KMS-11 (cell line): ENCODE results near the gene HMBS.

Source experiments
- H2AFZ ChIP-seq: fragments of 200-600 bp; sonication (generic); 2 replicates; pipeline ENCODE4 v1.6.1; 2016; ENCODE audit warnings: antibody characterized with exemption, mixed run types, low read depth
- H3K27ac ChIP-seq: fragments of 200-600 bp; sonication (generic); 2 replicates; pipeline ENCODE4 v1.6.1; 2016; ENCODE audit warnings: mild to moderate bottlenecking, mixed run types
- H3K27me3 ChIP-seq: fragments of 200-600 bp; sonication (generic); 2 replicates; pipeline ENCODE4 v1.6.1; 2017; ENCODE audit warnings: mild to moderate bottlenecking, low read depth, mixed run types, moderate library complexity; ENCODE audit not compliant: insufficient read depth
- H3K36me3 ChIP-seq: fragments of 200-600 bp; sonication (generic); 2 replicates; pipeline ENCODE4 v1.6.1; 2017; ENCODE audit warnings: mild to moderate bottlenecking, mixed run types; ENCODE audit not compliant: insufficient read depth
- H3K4me1 ChIP-seq: fragments of 200-600 bp; sonication (generic); 2 replicates; pipeline ENCODE4 v1.6.1; 2016; ENCODE audit warnings: mild to moderate bottlenecking, low read depth, mixed run types; ENCODE audit not compliant: poor library complexity, severe bottlenecking
- H3K4me2 ChIP-seq: fragments of 200-600 bp; sonication (generic); 2 replicates; pipeline ENCODE4 v1.7.0; 2016; ENCODE audit warnings: mild to moderate bottlenecking, mixed run types
- H3K4me3 ChIP-seq: fragments of 200-600 bp; sonication (generic); IDR thresholded peaks from 2 replicates; pipeline ENCODE4 v1.6.1; 2017; ENCODE audit warnings: low read depth, low read length, mixed read lengths; ENCODE audit not compliant: insufficient read depth
- H3K79me2 ChIP-seq: fragments of 200-600 bp; sonication (generic); 2 replicates; pipeline ENCODE4 v1.6.1; 2016; ENCODE audit warnings: low read depth, mixed run types; ENCODE audit not compliant: insufficient read depth
- H3K9ac ChIP-seq: fragments of 200-600 bp; sonication (generic); 2 replicates; pipeline ENCODE4 v1.6.1; 2016; ENCODE audit warnings: mild to moderate bottlenecking, mixed run types
- H4K20me1 ChIP-seq: fragments of 200-600 bp; sonication (generic); 2 replicates; pipeline ENCODE4 v1.6.1; 2016; ENCODE audit warnings: mild to moderate bottlenecking, mixed run types; ENCODE audit not compliant: insufficient read depth
- TF ChIP-seq, protein P1 (sequence below): fragments of 200-600 bp; sonication (generic); conservative IDR thresholded peaks from 2 replicates; pipeline ENCODE4 v1.6.1; 2017; ENCODE audit warnings: low read depth, mild to moderate bottlenecking, antibody characterized with exemption, low read length, moderate library complexity, mixed read lengths

The HMBS gene

DNA sequence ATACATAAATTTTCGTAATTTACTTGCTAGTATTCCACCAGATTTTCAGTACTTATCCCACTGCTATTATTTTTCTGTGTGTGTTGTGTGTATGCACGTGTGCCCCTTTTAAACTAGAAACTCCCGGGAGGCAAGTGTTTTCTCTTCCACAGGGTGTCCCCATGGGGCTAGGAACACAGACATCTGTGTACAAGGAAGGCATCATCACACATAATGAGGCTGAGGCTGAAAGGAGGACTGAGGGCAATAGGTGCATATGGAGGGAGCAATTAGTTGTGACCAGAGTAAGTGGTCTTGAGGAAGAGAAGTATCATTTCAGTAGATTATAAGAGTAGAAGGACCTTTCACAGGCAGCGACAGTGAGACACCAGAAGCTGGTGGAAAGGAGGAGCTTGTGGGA lies 19.1 kb downstream of the HMBS start:
- no peak overlapping the region for H3K27ac ChIP-seq
- no peak overlapping the region for H2AFZ ChIP-seq
- H3K79me2 ChIP-seq: peaks cover 28% of the 10 kb centered on the region
- H3K4me1 ChIP-seq: peaks cover 45% of the 10 kb centered on the region
- no peak overlapping the region for H3K9ac ChIP-seq
- H3K36me3 ChIP-seq: no peaks in the 10 kb centered on the region
- no peak overlapping the region for H3K4me3 ChIP-seq
- no peak overlapping the region for H3K4me2 ChIP-seq
- TF ChIP-seq, protein P1, sequence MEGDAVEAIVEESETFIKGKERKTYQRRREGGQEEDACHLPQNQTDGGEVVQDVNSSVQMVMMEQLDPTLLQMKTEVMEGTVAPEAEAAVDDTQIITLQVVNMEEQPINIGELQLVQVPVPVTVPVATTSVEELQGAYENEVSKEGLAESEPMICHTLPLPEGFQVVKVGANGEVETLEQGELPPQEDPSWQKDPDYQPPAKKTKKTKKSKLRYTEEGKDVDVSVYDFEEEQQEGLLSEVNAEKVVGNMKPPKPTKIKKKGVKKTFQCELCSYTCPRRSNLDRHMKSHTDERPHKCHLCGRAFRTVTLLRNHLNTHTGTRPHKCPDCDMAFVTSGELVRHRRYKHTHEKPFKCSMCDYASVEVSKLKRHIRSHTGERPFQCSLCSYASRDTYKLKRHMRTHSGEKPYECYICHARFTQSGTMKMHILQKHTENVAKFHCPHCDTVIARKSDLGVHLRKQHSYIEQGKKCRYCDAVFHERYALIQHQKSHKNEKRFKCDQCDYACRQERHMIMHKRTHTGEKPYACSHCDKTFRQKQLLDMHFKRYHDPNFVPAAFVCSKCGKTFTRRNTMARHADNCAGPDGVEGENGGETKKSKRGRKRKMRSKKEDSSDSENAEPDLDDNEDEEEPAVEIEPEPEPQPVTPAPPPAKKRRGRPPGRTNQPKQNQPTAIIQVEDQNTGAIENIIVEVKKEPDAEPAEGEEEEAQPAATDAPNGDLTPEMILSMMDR: no peak
- no peaks in the 10 kb centered on the region for H4K20me1 ChIP-seq
- H3K27me3 ChIP-seq: no peaks in the 10 kb centered on the region

DNA sequence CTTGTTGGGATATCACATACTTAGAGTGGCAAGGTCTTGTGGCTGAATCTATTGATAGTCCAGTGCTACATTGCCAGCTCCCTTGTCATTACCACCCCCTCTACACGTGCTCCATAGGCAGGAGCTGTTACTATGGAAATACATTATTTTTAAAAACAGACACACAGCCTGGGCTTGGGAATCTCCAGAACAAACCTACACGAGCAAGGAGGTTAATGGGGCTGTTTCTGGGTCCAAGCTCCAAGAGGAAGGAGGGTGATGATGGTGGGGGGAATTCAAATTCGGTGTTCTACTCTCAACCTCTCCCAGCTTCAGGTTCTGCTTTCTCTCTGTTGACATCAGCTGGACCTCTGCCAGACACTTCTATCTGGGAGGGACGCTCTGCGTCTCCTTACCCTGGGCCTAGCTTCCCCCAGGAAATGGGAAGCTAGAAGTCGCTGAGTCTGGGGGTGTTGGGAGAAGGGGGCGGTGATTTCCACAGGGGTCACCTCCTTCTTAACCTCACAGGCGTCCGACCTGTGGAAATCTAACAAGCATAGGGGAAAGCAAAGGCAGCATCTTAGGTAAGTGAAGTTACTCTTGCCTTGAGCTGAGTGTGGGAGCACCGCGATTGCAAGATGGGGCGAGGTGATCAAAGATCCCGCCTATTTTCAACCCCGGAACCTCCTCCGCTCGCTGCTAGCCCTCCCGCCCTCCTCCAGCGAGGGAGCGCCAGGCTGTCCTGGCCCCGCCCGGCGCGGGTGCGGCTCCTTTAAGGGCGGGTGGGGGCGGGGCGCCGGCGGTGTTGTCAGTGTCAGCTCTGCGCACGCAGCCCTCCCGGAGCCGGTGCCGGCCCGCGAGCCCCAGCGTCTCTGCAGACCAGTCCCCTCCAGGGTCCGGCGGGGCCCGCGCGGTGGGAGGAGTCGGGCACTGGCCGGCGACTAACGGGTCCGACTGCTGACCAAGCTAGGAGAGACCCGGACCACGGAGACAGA lies 22.2 kb downstream of the HMBS start, which contains the start of gene C2CD2L:
Gene C2CD2L, plus strand, starts transcription at position 781 of the 974 bp plus-strand sequence. CDS start 398 bp downstream, outside the sequence.
- TF ChIP-seq, protein P1: no peak
- H3K4me2 ChIP-seq: peak within 1 kb of the TSS; percentile 93
- peak within 1 kb of the TSS; percentile 59; the same call in 1 of the 2 replicates for H2AFZ ChIP-seq
- no peaks in the 10 kb centered on the region for H3K36me3 ChIP-seq
- peaks cover 16% of the 10 kb centered on the region for H3K79me2 ChIP-seq
- H3K27me3 ChIP-seq: no peaks in the 10 kb centered on the region
- H3K4me3 ChIP-seq: no peak within 1 kb of the TSS
- no peaks in the 10 kb centered on the region for H4K20me1 ChIP-seq
- peak within 1 kb of the TSS; percentile 61 for H3K9ac ChIP-seq
- peak within 1 kb of the TSS; percentile 76 for H3K27ac ChIP-seq
- H3K4me1 ChIP-seq: peaks cover 41% of the 10 kb centered on the region

DNA sequence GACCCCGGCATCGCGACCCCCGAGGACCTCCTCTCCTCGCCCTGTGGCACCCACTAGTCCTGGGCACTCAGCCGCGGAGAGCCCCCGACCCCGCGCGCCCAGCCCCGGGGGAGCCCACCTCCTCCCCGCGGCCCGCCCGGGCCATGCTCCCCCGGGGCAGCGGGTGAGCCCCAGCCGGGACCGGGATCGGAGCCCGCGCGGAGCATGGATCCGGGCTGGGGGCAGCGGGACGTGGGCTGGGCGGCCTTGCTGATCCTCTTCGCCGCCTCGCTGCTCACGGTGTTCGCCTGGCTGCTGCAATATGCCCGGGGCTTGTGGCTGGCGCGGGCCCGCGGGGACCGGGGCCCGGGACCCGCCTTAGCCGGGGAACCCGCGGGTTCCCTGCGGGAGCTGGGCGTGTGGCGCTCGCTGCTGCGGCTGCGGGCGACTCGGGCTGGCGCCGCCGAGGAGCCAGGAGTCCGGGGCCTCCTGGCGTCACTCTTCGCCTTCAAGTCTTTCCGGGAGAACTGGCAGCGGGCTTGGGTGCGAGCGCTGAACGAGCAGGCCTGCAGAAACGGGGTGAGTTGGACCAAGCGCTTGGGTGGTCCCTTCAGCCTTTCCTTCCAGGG lies 23.0 kb downstream of the HMBS start:
- Histone ChIP-seq H3K27me3 (no peaks in the 10 kb centered on the region), H4K20me1 (no peaks in the 10 kb centered on the region), H2AFZ (peak overlapping the region; percentile 29; the same call in 1 of the 2 replicates), H3K27ac (peak overlapping the region; percentile 41), H3K4me2 (peak overlapping the region; percentile 77), H3K79me2 (peaks cover 16% of the 10 kb centered on the region), H3K4me1 (peaks cover 41% of the 10 kb centered on the region), H3K4me3 (no peak overlapping the region), H3K9ac (peak overlapping the region; percentile 61), H3K36me3 (no peaks in the 10 kb centered on the region)
- TF ChIP-seq, protein P1: no peak

DNA sequence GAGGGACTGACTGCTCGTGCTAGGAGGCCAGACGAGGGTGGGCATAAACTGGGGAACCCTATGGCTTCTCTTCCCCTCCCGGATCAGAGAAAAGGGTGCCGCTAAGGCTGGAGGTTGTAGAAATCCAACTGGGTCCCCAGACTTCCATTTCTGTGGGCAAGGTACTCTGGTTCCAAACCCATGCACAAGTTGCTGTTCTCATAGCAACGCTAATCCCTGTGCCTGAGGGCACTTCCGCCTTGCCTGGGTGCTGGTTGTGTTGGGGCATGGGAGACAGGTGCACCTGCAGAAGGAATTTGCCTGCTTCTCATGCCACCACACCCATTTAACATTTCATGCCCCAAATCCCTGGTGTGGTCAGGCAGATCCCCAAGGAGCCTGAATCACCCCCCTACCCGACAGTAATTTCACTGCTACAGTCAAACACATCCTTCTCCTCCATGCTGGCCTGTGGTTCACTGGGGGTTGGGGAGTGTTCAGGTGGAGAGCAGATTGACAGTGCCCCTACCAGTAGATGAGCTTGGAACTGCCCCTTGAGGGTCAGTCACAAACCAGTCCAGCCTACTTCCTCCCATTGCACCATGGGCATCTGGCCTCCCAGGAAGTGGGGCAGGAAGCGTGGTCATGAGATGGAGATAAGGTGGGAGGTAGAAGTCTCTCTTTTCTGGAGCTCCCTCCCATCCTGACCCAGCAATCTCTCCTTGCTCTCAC lies 23.6 kb downstream of the HMBS start:
- Histone ChIP-seq H3K27ac (peak overlapping the region; percentile 41), H3K27me3 (no peaks in the 10 kb centered on the region), H3K79me2 (peaks cover 16% of the 10 kb centered on the region), H4K20me1 (no peaks in the 10 kb centered on the region), H3K4me1 (peaks cover 35% of the 10 kb centered on the region), H3K4me2 (peak overlapping the region; percentile 77), H3K4me3 (no peak overlapping the region), H3K36me3 (no peaks in the 10 kb centered on the region), H2AFZ (peak overlapping the region; percentile 29; the same call in 1 of the 2 replicates), H3K9ac (peak overlapping the region; percentile 61; the same call in 1 of the 2 replicates)
- TF ChIP-seq, protein P1: no peak
